HCT116 (cell line): Measurements from ENCODE around the gene SUSD6. TPM values are rescaled to one million over a fixed set of nuclear protein-coding genes. Genes with fewer than 3 reads are reported as not detected.

Experiments
- ATAC-seq: fragments of 200-7000 bp; cut with Tn5 transposase; 2 replicates; pipeline ENCODE4 v1.9.1; 2020; ENCODE audit warnings: mild to moderate bottlenecking, moderate library complexity
- BruUV-seq: library from RNA; stranded (reverse); fragments of 400-500 nt; replicated peaks from 2 replicates; lab custom pipeline; 2021; lab: Mats Ljungman, UMichigan
- CTCF ChIA-PET: fragments of 300-600 bp; sonication (Branson Sonifier 250); formaldehyde crosslinking; loops from one replicate; lab custom pipeline; 2021; ENCODE audit warnings: antibody characterized with exemption; lab: Charles Lee
- POLR2A ChIA-PET: fragments of 300-600, 350-600 bp; sonication (Branson Sonifier 250); formaldehyde crosslinking; loops from one replicate; lab custom pipeline; 2021; ENCODE audit warnings: antibody characterized with exemption; lab: Charles Lee
- RAD21 ChIA-PET, 2 experiments: fragments of 300-600 bp; sonication (Branson Sonifier 250); formaldehyde crosslinking; loops; one replicate each; lab custom pipeline; 2023; ENCODE audit warnings: low total read pairs in 2 of 2; ENCODE audit not compliant: uncharacterized antibody in 2 of 2, unreplicated experiment in 2 of 2, low non-redundant PET in 1 of 2; lab: Charles Lee
- DNase-seq: peaks from one replicate; pipeline ENCODE4 v3.0.0-alpha.2; 2010; ENCODE audit warnings: low read depth, low spot score
- H2AFZ ChIP-seq: fragments of 200-600 bp; shearing (Covaris generic), sonication (generic); 2 replicates; pipeline ENCODE4 v1.6.1; 2017; ENCODE audit warnings: low read depth, mixed run types, mixed read lengths, antibody characterized with exemption, low read length; ENCODE audit not compliant: poor library complexity, severe bottlenecking
- H3K27ac ChIP-seq: 2 replicates; pipeline ENCODE4 v1.5.1; 2012; ENCODE audit warnings: low read depth, low read length
- H3K27me3 ChIP-seq: fragments of 200-600 bp; sonication (generic); 2 replicates; pipeline ENCODE4 v1.6.1; 2016; ENCODE audit warnings: mixed run types, low read length, mixed read lengths; ENCODE audit not compliant: insufficient read depth
- H3K36me3 ChIP-seq, 2 experiments: fragments of 200-500 bp in 1 of 2; fragments of 200-600 bp in 1 of 2; sonication (Bioruptor generic) in 1 of 2; sonication (generic) in 1 of 2; 2 replicates each; pipeline versions ENCODE4 v1.5.1 to v1.6.1; 2014 to 2016; ENCODE audit warnings: low read length in 2 of 2, inconsistent platforms in 1 of 2, mixed read lengths in 1 of 2, mixed run types in 1 of 2; ENCODE audit not compliant: insufficient read depth in 2 of 2, control insufficient read depth in 1 of 2
- H3K4me1 ChIP-seq, 2 experiments: fragments of 200-600 bp in 1 of 2; sonication (generic) in 1 of 2; 2 replicates each; pipeline versions ENCODE4 v1.5.1 to v1.6.1; 2012 to 2017; ENCODE audit warnings: low read length in 2 of 2, inconsistent platforms in 1 of 2, mild to moderate bottlenecking in 1 of 2, mixed read lengths in 1 of 2, mixed run types in 1 of 2, moderate library complexity in 1 of 2; ENCODE audit not compliant: insufficient read depth in 2 of 2, control insufficient read depth in 1 of 2
- H3K4me2 ChIP-seq: fragments of 200-600 bp; sonication (generic); 2 replicates; pipeline ENCODE4 v1.6.1; 2017; ENCODE audit warnings: mixed run types, low read length, mixed read lengths
- H3K4me3 ChIP-seq, 2 experiments: fragments of 200-600 bp in 1 of 2; sonication (generic) in 1 of 2; replicated peaks in 1 of 2; 2 replicates each; pipeline ENCODE4 v1.5.1; 2011 to 2016; ENCODE audit warnings: low read length in 2 of 2, control low read depth in 1 of 2, low read depth in 1 of 2, mild to moderate bottlenecking in 1 of 2, mixed read lengths in 1 of 2, mixed run types in 1 of 2
- H3K79me2 ChIP-seq: fragments of 200-600 bp; sonication (generic); 2 replicates; pipeline ENCODE4 v1.6.1; 2017; ENCODE audit warnings: mild to moderate bottlenecking, mixed run types, low read length, moderate library complexity, mixed read lengths; ENCODE audit not compliant: insufficient read depth
- H3K9ac ChIP-seq: fragments of 200-600 bp; sonication (generic); 2 replicates; pipeline ENCODE4 v1.6.1; 2016; ENCODE audit warnings: low read length, mixed read lengths
- H3K9me2 ChIP-seq: fragments of 200-600 bp; sonication (generic), shearing (Covaris generic); 2 replicates; pipeline ENCODE4 v1.6.1; 2017; ENCODE audit warnings: mixed run types, mild to moderate bottlenecking, moderate library complexity; ENCODE audit not compliant: insufficient read depth
- H3K9me3 ChIP-seq, 2 experiments: fragments of 200-500 bp in 1 of 2; fragments of 200-600 bp in 1 of 2; sonication (Bioruptor generic) in 1 of 2; sonication (generic) in 1 of 2; 2 replicates each; pipeline ENCODE4 v1.6.1; 2014 to 2017; ENCODE audit warnings: low read length in 2 of 2, mixed read lengths in 2 of 2, inconsistent platforms in 1 of 2, low read depth in 1 of 2, mild to moderate bottlenecking in 1 of 2, mixed run types in 1 of 2, moderate library complexity in 1 of 2; ENCODE audit not compliant: control insufficient read depth in 1 of 2, insufficient read depth in 1 of 2
- H4K20me1 ChIP-seq: fragments of 200-600 bp; sonication (generic), shearing (Covaris generic); 2 replicates; pipeline ENCODE4 v1.6.1; 2017; ENCODE audit warnings: mixed run types, mild to moderate bottlenecking, moderate library complexity; ENCODE audit not compliant: insufficient read depth
- ELF1 ChIP-seq: IDR thresholded peaks from 2 replicates; pipeline ENCODE4 v1.6.1; 2012; ENCODE audit warnings: low read depth, borderline replicate concordance
- EZH2 ChIP-seq: fragments of 200-600 bp; sonication (generic); IDR thresholded peaks from 2 replicates; pipeline ENCODE4 v1.6.1; 2017; ENCODE audit warnings: antibody characterized with exemption, mixed run types
- RAD21 ChIP-seq: IDR thresholded peaks from 2 replicates; pipeline ENCODE4 v1.6.1; 2012; ENCODE audit warnings: low read depth, mild to moderate bottlenecking
- SP1 ChIP-seq: IDR thresholded peaks from 2 replicates; pipeline ENCODE4 v1.6.1; 2012; ENCODE audit warnings: low read depth
- SRF ChIP-seq: IDR thresholded peaks from 2 replicates; pipeline ENCODE4 v1.6.1; 2012; ENCODE audit warnings: low read depth
- TCF7L2 ChIP-seq: IDR thresholded peaks from 2 replicates; pipeline ENCODE4 v1.7.0; 2011; ENCODE audit warnings: borderline replicate concordance, inconsistent platforms; ENCODE audit not compliant: insufficient read depth, insufficient read length; ENCODE audit errors: extremely low read depth
- intact Hi-C: fragments of 100-400 bp; cut with micrococcal nuclease; formaldehyde crosslinking; loops from 2 replicates; pipeline ENCODE4 v1.10.0; 2022
- total RNA-seq: library from RNA; stranded (reverse); gene quantifications from one replicate; pipeline ENCODE4 v1.2.1, GENCODE V29; 2021; ENCODE audit not compliant: unreplicated experiment
- TF ChIP-seq, protein P1 (sequence below), 3 experiments: fragments of 200-600 bp in 1 of 3; sonication (generic) in 1 of 3; IDR thresholded peaks in 2 of 3; conservative IDR thresholded peaks in 1 of 3; 2 replicates each; pipeline ENCODE4 v1.5.1; 2012 to 2017; ENCODE audit warnings: low read depth in 2 of 3, low read length in 2 of 3, antibody characterized with exemption in 1 of 3, borderline replicate concordance in 1 of 3, control low read depth in 1 of 3, mild to moderate bottlenecking in 1 of 3, mixed read lengths in 1 of 3, mixed run types in 1 of 3, moderate library complexity in 1 of 3; ENCODE audit not compliant: insufficient read depth in 1 of 3
- TF ChIP-seq, protein P2 (sequence below): IDR thresholded peaks from 2 replicates; pipeline ENCODE4 v1.6.1; 2012

Gene SUSD6
- total RNA-seq, 1 experiment from 2014 or later = 6.4 TPM

DNA sequence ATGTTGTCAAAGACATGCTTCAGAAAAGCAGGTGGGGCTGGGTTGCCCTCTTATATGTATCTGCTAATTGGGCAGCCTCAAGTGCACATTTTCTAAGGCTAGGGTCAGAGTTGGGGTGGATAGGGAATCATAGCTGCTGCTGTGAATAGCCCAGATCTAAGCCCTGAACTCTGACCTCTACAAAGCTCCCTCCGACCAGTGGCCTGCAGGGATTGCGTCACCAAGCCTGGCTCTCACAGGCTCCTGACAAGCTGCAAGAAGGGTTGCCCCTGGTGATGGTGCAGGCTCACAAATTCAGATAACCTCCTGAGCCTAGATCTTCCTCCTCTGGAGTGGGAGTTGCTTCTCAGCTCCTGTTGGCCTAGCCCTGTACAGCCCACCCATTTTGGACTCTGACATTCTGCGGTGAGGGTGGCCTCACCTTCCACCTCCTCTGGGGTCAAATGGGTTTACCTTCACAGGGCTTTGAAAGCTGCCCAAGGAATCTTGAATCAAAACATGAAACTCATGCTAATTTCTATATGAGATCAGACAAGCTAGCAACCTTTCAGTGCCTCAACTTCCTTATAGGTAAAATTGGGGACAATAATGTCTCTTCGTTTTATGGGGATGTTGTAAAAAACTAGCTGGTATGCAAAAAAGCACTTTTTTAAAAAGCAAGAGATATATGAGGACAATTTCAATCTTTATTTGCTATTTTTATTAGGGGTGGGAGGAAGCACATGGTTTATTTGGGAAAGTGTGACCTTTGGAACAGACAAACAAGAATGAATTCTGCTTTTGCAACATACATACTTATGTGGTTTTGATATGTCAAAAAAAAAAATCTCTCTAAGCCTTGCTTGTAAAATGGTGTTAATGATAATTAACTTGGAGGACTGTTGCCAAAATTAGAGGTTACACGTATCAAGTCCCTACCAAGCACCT is 4.9 kb upstream of the SUSD6 start:
- RAD21 ChIA-PET = no interaction called here
- TF ChIP-seq SP1 (no peak), ELF1 (no peak), TCF7L2 (no peak), RAD21 (no peak), EZH2 (no peak), SRF (no peak)
- TF ChIP-seq, protein P1, sequence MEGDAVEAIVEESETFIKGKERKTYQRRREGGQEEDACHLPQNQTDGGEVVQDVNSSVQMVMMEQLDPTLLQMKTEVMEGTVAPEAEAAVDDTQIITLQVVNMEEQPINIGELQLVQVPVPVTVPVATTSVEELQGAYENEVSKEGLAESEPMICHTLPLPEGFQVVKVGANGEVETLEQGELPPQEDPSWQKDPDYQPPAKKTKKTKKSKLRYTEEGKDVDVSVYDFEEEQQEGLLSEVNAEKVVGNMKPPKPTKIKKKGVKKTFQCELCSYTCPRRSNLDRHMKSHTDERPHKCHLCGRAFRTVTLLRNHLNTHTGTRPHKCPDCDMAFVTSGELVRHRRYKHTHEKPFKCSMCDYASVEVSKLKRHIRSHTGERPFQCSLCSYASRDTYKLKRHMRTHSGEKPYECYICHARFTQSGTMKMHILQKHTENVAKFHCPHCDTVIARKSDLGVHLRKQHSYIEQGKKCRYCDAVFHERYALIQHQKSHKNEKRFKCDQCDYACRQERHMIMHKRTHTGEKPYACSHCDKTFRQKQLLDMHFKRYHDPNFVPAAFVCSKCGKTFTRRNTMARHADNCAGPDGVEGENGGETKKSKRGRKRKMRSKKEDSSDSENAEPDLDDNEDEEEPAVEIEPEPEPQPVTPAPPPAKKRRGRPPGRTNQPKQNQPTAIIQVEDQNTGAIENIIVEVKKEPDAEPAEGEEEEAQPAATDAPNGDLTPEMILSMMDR (IDR thresholded peaks at IDR 0.05 in 2 of 3, conservative IDR thresholded peaks at IDR 0.05 in 1 of 3; ENCODE audit: borderline replicate concordance in 1 of 3, insufficient read depth in 1 of 3, low read depth in 2 of 3, low read length in 2 of 3) = no peak
- TF ChIP-seq, protein P2, sequence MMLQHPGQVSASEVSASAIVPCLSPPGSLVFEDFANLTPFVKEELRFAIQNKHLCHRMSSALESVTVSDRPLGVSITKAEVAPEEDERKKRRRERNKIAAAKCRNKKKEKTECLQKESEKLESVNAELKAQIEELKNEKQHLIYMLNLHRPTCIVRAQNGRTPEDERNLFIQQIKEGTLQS = no peak
- TF ChIP-seq, all 23 proteins: peak for 0
- CTCF ChIA-PET = no interaction called here

More for the DNA sequence above, 4.9 kb upstream of the SUSD6 start:
- no peaks in the 10 kb centered on the region for H3K27me3 ChIP-seq
- H3K4me3 ChIP-seq = no peak overlapping the region
- H3K4me2 ChIP-seq = no peak overlapping the region
- ATAC-seq = no peak
- no TSS peak for BruUV-seq
- no peaks in the 10 kb centered on the region for H4K20me1 ChIP-seq
- H2AFZ ChIP-seq = no peak overlapping the region
- no peaks in the 10 kb centered on the region for H3K9me2 ChIP-seq
- H3K36me3 ChIP-seq = no peaks in the 10 kb centered on the region
- H3K9me3 ChIP-seq = no peaks in the 10 kb centered on the region
- H3K79me2 ChIP-seq = no peaks in the 10 kb centered on the region
- no peak overlapping the region for H3K9ac ChIP-seq
- DNase-seq = no peak
- no peak overlapping the region for H3K27ac ChIP-seq
- intact Hi-C loops = no loop called here
- POLR2A ChIA-PET = no interaction called here
- H3K4me1 ChIP-seq = peaks cover 14 to 17% of the 10 kb centered on the region in 2 experiments
